A673 (cell line): ENCODE results near the gene RAD21L1. TPM values are rescaled to one million over a fixed set of nuclear protein-coding genes. Genes with fewer than 3 reads are reported as not detected.

ENCODE experiments used
- BruUV-seq: library from RNA; stranded (reverse); fragments of 400-500 nt; replicated peaks from 2 replicates; lab custom pipeline; 2021; lab: Mats Ljungman, UMichigan
- CTCF ChIA-PET: fragments of 300-600 bp; sonication (Branson Sonifier 250); formaldehyde crosslinking; loops from one replicate; lab custom pipeline; 2022; ENCODE audit warnings: antibody characterized with exemption; lab: Charles Lee
- POLR2A ChIA-PET: fragments of 300-600 bp; sonication (Branson Sonifier 250); formaldehyde crosslinking; loops from one replicate; lab custom pipeline; 2022; ENCODE audit warnings: antibody characterized with exemption; ENCODE audit not compliant: low non-redundant PET; lab: Charles Lee
- DNase-seq: peaks from one replicate; pipeline ENCODE4 v3.0.0-alpha.2; 2015; ENCODE audit warnings: low spot score
- H3K27ac ChIP-seq: fragments of 200-600 bp; sonication (generic); 2 replicates; pipeline ENCODE4 v1.5.1; 2016; ENCODE audit warnings: mixed run types, low read depth, mild to moderate bottlenecking, mixed read lengths, antibody characterized with exemption, low read length; ENCODE audit not compliant: poor library complexity, severe bottlenecking
- H3K27me3 ChIP-seq: fragments of 200-600 bp; sonication (generic); replicated peaks from 2 replicates; pipeline ENCODE4 v1.6.1; 2017; ENCODE audit warnings: mixed run types, low read depth, mild to moderate bottlenecking, mixed read lengths, antibody characterized with exemption, low read length; ENCODE audit not compliant: insufficient read depth, poor library complexity
- H3K36me3 ChIP-seq: fragments of 200-600 bp; sonication (generic); 2 replicates; pipeline ENCODE4 v1.6.1; 2016; ENCODE audit warnings: mixed run types, mild to moderate bottlenecking, mixed read lengths, antibody characterized with exemption, low read length; ENCODE audit not compliant: insufficient read depth, poor library complexity, severe bottlenecking
- H3K4me1 ChIP-seq: fragments of 200-600 bp; sonication (generic); 2 replicates; pipeline ENCODE4 v1.6.1; 2017; ENCODE audit warnings: mixed run types, mild to moderate bottlenecking, mixed read lengths, antibody characterized with exemption, low read length; ENCODE audit not compliant: insufficient read depth, poor library complexity, severe bottlenecking
- H3K4me3 ChIP-seq: fragments of 200-600 bp; sonication (generic); 2 replicates; pipeline ENCODE4 v1.5.1; 2016; ENCODE audit warnings: low read depth, mixed run types, mild to moderate bottlenecking, mixed read lengths, low read length; ENCODE audit not compliant: poor library complexity, severe bottlenecking
- H3K9me3 ChIP-seq: fragments of 200-600 bp; sonication (generic); 2 replicates; pipeline ENCODE4 v1.6.1; 2016; ENCODE audit warnings: mixed run types, low read depth, mild to moderate bottlenecking, mixed read lengths, antibody characterized with exemption, low read length; ENCODE audit not compliant: poor library complexity, severe bottlenecking
- EZH2 ChIP-seq: fragments of 200-600 bp; sonication (generic); IDR thresholded peaks from 2 replicates; pipeline ENCODE4 v1.6.1; 2017; ENCODE audit warnings: borderline replicate concordance, low read depth, mild to moderate bottlenecking, mixed read lengths, antibody characterized with exemption, low read length; ENCODE audit not compliant: poor library complexity, severe bottlenecking
- intact Hi-C: fragments of 100-400 bp; cut with micrococcal nuclease; formaldehyde crosslinking; loops from one replicate; pipeline ENCODE4 v1.10.0; 2022; ENCODE audit not compliant: unreplicated experiment
- total RNA-seq: library from RNA; stranded (reverse); gene quantifications from 2 replicates; pipeline ENCODE4 v1.2.3, GENCODE V29; 2021
- TF ChIP-seq, protein P1 (sequence below): fragments of 300-800, 200-600 bp; sonication (generic); conservative IDR thresholded peaks from 2 replicates; pipeline ENCODE4 v1.5.1; 2017; ENCODE audit warnings: low read depth, mild to moderate bottlenecking, antibody characterized with exemption, low read length, moderate library complexity, mixed read lengths

RAD21L1 gene
- total RNA-seq, 1 experiment from 2014 or later, result not detected

DNA sequence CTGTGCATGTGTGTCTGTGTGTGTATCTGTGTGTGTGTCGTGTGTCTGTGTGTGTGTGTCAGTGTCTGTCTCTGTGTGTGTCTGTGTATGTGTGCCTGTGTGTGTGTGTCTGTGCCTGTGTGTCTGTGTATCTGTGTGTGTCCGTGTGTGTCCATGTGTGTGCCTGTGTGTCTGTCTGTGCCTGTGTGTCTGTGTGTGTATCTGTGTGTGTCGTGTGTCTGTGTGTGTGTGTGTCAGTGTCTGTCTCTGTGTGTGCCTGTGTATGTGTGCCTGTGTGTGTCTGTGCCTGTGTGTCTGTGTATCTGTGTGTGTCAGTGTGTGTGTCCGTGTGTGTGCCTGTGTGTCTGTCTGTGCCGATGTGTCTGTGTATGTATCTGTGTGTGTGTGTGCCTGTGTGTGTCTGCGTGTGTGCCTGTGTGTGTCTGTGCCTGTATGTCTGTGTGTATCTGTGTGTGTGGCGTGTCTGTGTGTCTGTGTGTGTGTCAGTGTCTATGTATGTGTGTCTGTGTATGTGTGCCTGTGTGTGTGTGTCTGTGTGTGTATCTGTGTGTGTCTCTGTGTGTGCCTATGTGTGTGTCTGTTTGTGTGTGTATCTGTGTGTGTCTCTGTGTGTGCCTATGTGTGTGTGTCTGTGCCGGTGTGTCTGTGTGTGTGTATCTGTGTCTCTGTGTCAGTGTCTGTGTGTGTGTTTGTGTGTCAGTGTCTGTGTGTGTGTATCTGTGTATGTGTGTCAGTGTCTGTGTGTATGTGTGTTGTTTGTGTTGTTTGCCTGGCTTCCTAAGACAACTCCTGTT lies 51.9 kb downstream of the RAD21L1 start:
- Histone ChIP-seq H3K36me3 (no peaks in the 10 kb centered on the region), H3K4me3 (no peak overlapping the region), H3K9me3 (no peaks in the 10 kb centered on the region), H3K4me1 (no peaks in the 10 kb centered on the region), H3K27ac (no peak overlapping the region), H3K27me3 (no peaks in the 10 kb centered on the region)
- ChIA-PET POLR2A (no interaction called here), CTCF (no interaction called here)
- no TSS peak for BruUV-seq
- intact Hi-C loops, result no loop called here
- no peak for DNase-seq
- TF ChIP-seq EZH2, result no peak
- TF ChIP-seq, protein P1, sequence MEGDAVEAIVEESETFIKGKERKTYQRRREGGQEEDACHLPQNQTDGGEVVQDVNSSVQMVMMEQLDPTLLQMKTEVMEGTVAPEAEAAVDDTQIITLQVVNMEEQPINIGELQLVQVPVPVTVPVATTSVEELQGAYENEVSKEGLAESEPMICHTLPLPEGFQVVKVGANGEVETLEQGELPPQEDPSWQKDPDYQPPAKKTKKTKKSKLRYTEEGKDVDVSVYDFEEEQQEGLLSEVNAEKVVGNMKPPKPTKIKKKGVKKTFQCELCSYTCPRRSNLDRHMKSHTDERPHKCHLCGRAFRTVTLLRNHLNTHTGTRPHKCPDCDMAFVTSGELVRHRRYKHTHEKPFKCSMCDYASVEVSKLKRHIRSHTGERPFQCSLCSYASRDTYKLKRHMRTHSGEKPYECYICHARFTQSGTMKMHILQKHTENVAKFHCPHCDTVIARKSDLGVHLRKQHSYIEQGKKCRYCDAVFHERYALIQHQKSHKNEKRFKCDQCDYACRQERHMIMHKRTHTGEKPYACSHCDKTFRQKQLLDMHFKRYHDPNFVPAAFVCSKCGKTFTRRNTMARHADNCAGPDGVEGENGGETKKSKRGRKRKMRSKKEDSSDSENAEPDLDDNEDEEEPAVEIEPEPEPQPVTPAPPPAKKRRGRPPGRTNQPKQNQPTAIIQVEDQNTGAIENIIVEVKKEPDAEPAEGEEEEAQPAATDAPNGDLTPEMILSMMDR, result no peak

DNA sequence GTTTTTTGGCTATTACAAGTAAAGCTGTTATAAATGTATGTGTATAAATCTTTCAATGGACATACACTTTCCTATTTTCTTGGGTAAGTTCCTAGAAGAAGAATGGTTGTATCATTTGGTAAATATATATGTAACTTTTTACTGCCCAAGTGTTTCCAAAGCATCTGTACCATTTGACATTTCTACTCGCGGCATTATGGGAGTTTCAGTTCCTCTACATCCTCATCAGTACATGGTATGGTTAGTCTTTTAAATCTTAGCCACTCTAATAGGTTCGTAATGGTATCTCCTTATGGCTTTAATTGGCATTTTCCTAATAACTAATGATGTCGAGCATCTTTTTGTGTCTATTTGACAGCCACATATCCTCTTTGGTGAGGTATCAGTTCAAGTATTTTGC lies 53.1 kb downstream of the RAD21L1 start:
- Histone ChIP-seq H3K4me1 (no peaks in the 10 kb centered on the region), H3K9me3 (no peaks in the 10 kb centered on the region), H3K27ac (no peak overlapping the region), H3K36me3 (no peaks in the 10 kb centered on the region), H3K4me3 (no peak overlapping the region), H3K27me3 (no peaks in the 10 kb centered on the region)
- ChIA-PET CTCF (no interaction called here), POLR2A (no interaction called here)
- TF ChIP-seq EZH2, result no peak
- TF ChIP-seq, protein P1, result no peak
- DNase-seq, result no peak
- BruUV-seq, result no TSS peak
- intact Hi-C loops, result no loop called here

DNA sequence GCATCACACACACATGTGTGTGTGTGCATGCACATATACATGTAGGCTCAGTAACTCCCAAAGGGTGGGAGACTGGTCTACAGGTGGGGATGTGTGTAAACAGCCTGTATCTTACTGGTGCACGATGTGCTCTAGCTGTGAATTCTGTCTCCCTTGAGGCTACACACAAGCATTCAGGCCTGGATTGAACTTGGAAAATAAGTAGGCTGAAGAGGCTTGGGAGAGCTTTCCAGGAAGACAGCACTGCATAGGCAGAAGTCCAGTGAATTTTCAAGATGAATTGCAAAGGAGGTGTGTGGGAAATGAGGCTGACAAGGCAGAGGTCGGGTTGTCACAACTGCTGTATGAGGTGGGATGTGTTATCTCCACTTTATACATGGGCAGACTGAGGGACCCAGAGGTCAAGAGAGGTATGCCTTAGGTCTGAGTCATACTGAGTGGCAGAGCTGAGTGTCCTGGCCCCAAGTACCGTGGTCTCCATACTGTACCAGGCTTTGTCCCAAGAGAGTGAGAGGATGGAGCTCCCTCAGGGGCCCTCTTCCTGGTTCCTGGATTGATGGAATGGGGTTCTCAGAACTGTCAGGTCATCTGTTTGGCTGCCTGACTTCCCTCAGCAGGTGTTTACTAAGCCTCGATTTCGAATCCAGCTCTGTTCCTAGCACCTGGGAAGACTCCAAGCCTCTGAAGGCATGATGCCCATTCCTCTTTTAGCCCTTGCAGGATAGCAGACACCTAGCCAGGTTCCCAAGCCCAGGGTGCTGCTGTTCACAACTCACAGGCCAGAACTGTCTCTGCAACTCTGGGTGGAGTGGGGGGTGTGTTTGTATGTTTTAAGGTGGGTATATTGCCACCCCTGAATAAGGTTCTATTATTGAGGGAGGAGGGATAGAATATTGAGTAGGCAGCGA lies 54.6 kb downstream of the RAD21L1 start:
- CTCF ChIA-PET, result no interaction called here
- POLR2A ChIA-PET, result no interaction called here

More for the DNA sequence above, 54.6 kb downstream of the RAD21L1 start:
- H3K4me1 ChIP-seq, result no peaks in the 10 kb centered on the region
- DNase-seq, result no peak
- BruUV-seq, result no TSS peak
- intact Hi-C loops, result no loop called here
- H3K27me3 ChIP-seq, result no peaks in the 10 kb centered on the region
- H3K9me3 ChIP-seq, result no peaks in the 10 kb centered on the region
- H3K36me3 ChIP-seq, result no peaks in the 10 kb centered on the region
- no peak overlapping the region for H3K27ac ChIP-seq
- H3K4me3 ChIP-seq, result no peak overlapping the region
- TF ChIP-seq EZH2, result no peak
